ENCODE results near the gene MSL3B.

MSL3B gene

GRCh38 chr2:233858331-233858730 lies 9.9 kb downstream of the MSL3B start:
- Histone ChIP-seq H3K4me1 (peaks cover 8 to 28% (median 19%) of the 10 kb centered on the region in 4 donors), H3K27me3 (no peaks in the 10 kb centered on the region), H3K9me3 (no peaks in the 10 kb centered on the region), H3K27ac (replicated peaks in 1 of 4) (no peak overlapping the region), H3K36me3 (no peaks in the 10 kb centered on the region), H3K4me3 (no peak overlapping the region)
- intact Hi-C loops (cut with DNase I), result no loop called here
- WGBS, result 73% methylated on average over 4 of the region's 4 CpGs
- no peak for TF ChIP-seq POLR2AphosphoS5 (IDR thresholded peaks at IDR 0.05)
- TF ChIP-seq, protein P1, sequence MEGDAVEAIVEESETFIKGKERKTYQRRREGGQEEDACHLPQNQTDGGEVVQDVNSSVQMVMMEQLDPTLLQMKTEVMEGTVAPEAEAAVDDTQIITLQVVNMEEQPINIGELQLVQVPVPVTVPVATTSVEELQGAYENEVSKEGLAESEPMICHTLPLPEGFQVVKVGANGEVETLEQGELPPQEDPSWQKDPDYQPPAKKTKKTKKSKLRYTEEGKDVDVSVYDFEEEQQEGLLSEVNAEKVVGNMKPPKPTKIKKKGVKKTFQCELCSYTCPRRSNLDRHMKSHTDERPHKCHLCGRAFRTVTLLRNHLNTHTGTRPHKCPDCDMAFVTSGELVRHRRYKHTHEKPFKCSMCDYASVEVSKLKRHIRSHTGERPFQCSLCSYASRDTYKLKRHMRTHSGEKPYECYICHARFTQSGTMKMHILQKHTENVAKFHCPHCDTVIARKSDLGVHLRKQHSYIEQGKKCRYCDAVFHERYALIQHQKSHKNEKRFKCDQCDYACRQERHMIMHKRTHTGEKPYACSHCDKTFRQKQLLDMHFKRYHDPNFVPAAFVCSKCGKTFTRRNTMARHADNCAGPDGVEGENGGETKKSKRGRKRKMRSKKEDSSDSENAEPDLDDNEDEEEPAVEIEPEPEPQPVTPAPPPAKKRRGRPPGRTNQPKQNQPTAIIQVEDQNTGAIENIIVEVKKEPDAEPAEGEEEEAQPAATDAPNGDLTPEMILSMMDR (IDR thresholded peaks at IDR 0.05), result no peak
- no peak for TF ChIP-seq POLR2A (IDR thresholded peaks at IDR 0.05; ENCODE audit: low read depth)
- TF ChIP-seq EP300 (IDR thresholded peaks at IDR 0.05), result no peak
- no peak for DNase-seq (ENCODE audit: extremely low spot score)

DNA sequence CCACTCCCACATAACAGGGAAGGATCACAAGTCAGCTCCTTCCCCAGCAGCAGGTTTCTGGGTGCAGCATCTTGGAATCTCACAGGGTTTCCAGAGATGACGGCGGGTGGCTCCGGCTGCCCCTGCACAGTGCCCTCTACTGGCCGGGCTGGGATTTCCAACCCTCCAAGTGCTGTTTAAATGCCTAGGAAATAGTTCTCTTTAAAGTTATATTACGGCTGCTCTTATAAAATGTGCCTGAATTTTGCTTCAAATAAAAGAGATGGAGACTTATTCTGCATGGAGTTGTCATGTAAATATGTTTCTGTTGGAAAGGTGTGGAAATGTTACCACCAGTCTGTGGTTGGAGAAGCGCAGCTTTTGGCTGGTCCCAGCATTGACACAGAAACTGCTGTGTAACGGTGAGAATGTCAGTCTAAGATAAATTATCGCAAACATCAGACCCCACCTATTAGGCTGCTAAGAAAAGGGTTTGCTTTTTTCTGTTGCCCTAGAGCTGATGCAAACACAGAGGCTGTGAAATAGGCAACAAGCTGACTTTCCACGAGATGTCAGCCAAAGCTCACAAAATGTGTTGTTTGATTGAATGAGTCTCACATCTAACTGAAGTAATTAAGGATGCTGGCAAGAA lies 10.6 kb downstream of the MSL3B start:
- peaks cover 0 to 4% (median 0%) of the 10 kb centered on the region in 4 donors for H3K27me3 ChIP-seq
- H3K36me3 ChIP-seq, result no peaks in the 10 kb centered on the region
- intact Hi-C loops (cut with DNase I), result no loop called here
- peak overlapping the region in 1 of 4 donors; percentile 14 for H3K27ac ChIP-seq (replicated peaks in 1 of 4)
- TF ChIP-seq, protein P1 (IDR thresholded peaks at IDR 0.05), result peak; percentile 46 to 69 (median 51)
- no peak for TF ChIP-seq POLR2A (IDR thresholded peaks at IDR 0.05; ENCODE audit: low read depth)
- 23% methylated on average over 9 of the region's 9 CpGs for WGBS
- no peak overlapping the region for H3K4me3 ChIP-seq
- no peaks in the 10 kb centered on the region for H3K9me3 ChIP-seq
- peaks cover 8 to 28% (median 19%) of the 10 kb centered on the region in 4 donors for H3K4me1 ChIP-seq
- DNase-seq (ENCODE audit: extremely low spot score), result no peak

DNA sequence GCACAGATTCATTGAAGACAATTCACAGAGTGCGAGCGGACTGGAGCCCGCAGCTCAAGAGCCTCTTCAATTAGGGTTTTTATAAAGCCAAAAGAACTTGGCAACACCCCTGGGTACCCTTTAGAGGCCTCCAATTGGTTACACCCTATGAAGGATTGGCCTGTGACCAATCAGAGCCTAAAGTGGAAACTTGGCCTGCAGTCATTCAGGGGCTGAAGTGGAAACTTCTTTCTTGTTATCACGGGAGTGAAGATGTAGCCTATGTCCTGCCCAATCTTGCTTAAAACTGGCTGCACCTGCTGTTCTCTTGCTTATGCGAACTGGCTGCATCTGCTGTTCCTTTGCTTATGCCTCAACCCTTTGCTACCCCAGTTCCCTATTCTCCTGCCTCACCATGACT lies 12.0 kb downstream of the MSL3B start:
- Histone ChIP-seq H3K27ac (replicated peaks in 1 of 4) (no peak overlapping the region), H3K4me1 (peaks cover 8 to 28% (median 19%) of the 10 kb centered on the region in 4 donors), H3K4me3 (no peak overlapping the region), H3K36me3 (no peaks in the 10 kb centered on the region), H3K27me3 (peaks cover 0 to 12% (median 0%) of the 10 kb centered on the region in 4 donors), H3K9me3 (no peaks in the 10 kb centered on the region)
- intact Hi-C loops (cut with DNase I), result no loop called here
- peak; percentile 60 for DNase-seq (ENCODE audit: extremely low spot score)
- TF ChIP-seq EP300 (IDR thresholded peaks at IDR 0.05) (no peak), POLR2AphosphoS5 (IDR thresholded peaks at IDR 0.05) (no peak), POLR2A (IDR thresholded peaks at IDR 0.05; ENCODE audit: low read depth) (no peak)
- TF ChIP-seq, protein P1 (IDR thresholded peaks at IDR 0.05), result no peak
- WGBS, result 95% methylated on average over 5 of the region's 5 CpGs

DNA sequence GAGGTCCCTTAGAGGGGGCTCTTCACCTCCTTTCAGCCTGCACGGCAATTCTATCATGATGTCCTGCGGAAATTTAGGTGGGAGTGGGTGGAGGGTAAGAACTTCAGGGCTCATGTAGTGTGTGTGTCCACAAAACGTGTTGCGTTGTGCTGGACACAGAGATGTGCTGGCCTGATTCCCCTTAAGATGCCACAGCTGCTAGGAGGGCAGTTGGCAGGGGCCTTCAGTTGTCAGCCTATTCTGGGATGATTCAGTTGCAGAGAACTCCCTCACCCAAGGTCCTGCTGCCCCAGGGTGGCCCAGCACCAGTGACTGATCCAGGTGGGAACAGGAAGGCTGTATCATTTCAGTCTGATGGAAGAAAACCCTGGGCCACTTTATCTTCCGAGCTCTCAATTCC lies 12.8 kb downstream of the MSL3B start:
- 94% methylated on average over 5 of the region's 5 CpGs for WGBS

More for the DNA sequence above, 12.8 kb downstream of the MSL3B start:
- no peak overlapping the region for H3K27ac ChIP-seq (replicated peaks in 1 of 4)
- intact Hi-C loops (cut with DNase I), result no loop called here
- peaks cover 8 to 28% (median 19%) of the 10 kb centered on the region in 4 donors for H3K4me1 ChIP-seq
- no peak for TF ChIP-seq EP300 (IDR thresholded peaks at IDR 0.05)
- no peak for TF ChIP-seq POLR2AphosphoS5 (IDR thresholded peaks at IDR 0.05)
- TF ChIP-seq, protein P1 (IDR thresholded peaks at IDR 0.05), result no peak
- no peak for TF ChIP-seq POLR2A (IDR thresholded peaks at IDR 0.05; ENCODE audit: low read depth)
- H3K27me3 ChIP-seq, result peaks cover 0 to 20% (median 0%) of the 10 kb centered on the region in 4 donors
- no peaks in the 10 kb centered on the region for H3K9me3 ChIP-seq
- no peaks in the 10 kb centered on the region for H3K36me3 ChIP-seq
- peak overlapping the region in 1 of 4 donors; percentile 60 for H3K4me3 ChIP-seq
- peak; percentile 72 for DNase-seq (ENCODE audit: extremely low spot score)

All from esophagus muscularis mucosa (tissue), 4 donors.